ENCODE data around the gene INAFM2. TPM values are rescaled to one million over a fixed set of nuclear protein-coding genes. Genes with fewer than 3 reads are reported as not detected.

The INAFM2 gene
- total and polyA plus RNA-seq, 2 experiments from 2014 or later, result 186 to 217 TPM

- DNase-seq (ENCODE audit: low read depth in 1 of 2, low spot score in 1 of 2), result no peak
- no peak for TF ChIP-seq CTCF (IDR thresholded peaks at IDR 0.05; ENCODE audit: low read depth, low read length)
- Histone ChIP-seq H3K27ac (peak overlapping the region; percentile 63), H3K4me1 (ENCODE audit: low read depth) (peaks cover 28% of the 10 kb centered on the region), H3K9me3 (ENCODE audit: low read depth) (no peaks in the 10 kb centered on the region), H3K36me3 (no peaks in the 10 kb centered on the region), H3K27me3 (no peaks in the 10 kb centered on the region), H3K4me3 (no peak overlapping the region)
These were observed 3.1 kb upstream of the INAFM2 start for GRCh38 chr15:40320409-40320808.

- DNase-seq (ENCODE audit: low read depth in 1 of 2, low spot score in 1 of 2), result peak; percentile 76 to 77
These were observed 2.5 kb upstream of the INAFM2 start for GRCh38 chr15:40320931-40321371.

GRCh38 chr15:40322531-40323238, 807 bp upstream of the INAFM2 start:
- H3K27me3 ChIP-seq, result no peaks in the 10 kb centered on the region
- TF ChIP-seq CTCF (IDR thresholded peaks at IDR 0.05; ENCODE audit: low read depth, low read length), result no peak
- peak overlapping the region; percentile 94 for H3K27ac ChIP-seq
- H3K4me3 ChIP-seq, result peak overlapping the region; percentile 27
- no peaks in the 10 kb centered on the region for H3K9me3 ChIP-seq (ENCODE audit: low read depth)
- DNase-seq (ENCODE audit: low read depth in 1 of 2, low spot score in 1 of 2), result peak; percentile 62 to 72
- no peaks in the 10 kb centered on the region for H3K36me3 ChIP-seq
- H3K4me1 ChIP-seq (ENCODE audit: low read depth), result peaks cover 47% of the 10 kb centered on the region

More at GRCh38 chr15:40320931-40321371, 2.5 kb upstream of the INAFM2 start:
- no peaks in the 10 kb centered on the region for H3K9me3 ChIP-seq (ENCODE audit: low read depth)
- no peaks in the 10 kb centered on the region for H3K27me3 ChIP-seq
- H3K4me1 ChIP-seq (ENCODE audit: low read depth), result peaks cover 29% of the 10 kb centered on the region
- no peak overlapping the region for H3K4me3 ChIP-seq
- H3K27ac ChIP-seq, result peak overlapping the region; percentile 63
- no peaks in the 10 kb centered on the region for H3K36me3 ChIP-seq
- TF ChIP-seq CTCF (IDR thresholded peaks at IDR 0.05; ENCODE audit: low read depth, low read length), result peak; percentile 91

GRCh38 chr15:40323953-40324937, 753 bp downstream of the INAFM2 start:
- TF ChIP-seq CTCF (IDR thresholded peaks at IDR 0.05; ENCODE audit: low read depth, low read length), result no peak
- peaks cover 3% of the 10 kb centered on the region for H3K36me3 ChIP-seq
- H3K27me3 ChIP-seq, result no peaks in the 10 kb centered on the region
- no peak for DNase-seq (ENCODE audit: low read depth in 1 of 2, low spot score in 1 of 2)
- peak overlapping the region; percentile 92 for H3K4me3 ChIP-seq
- peak overlapping the region; percentile 99 for H3K27ac ChIP-seq
- peaks cover 62% of the 10 kb centered on the region for H3K4me1 ChIP-seq (ENCODE audit: low read depth)
- H3K9me3 ChIP-seq (ENCODE audit: low read depth), result no peaks in the 10 kb centered on the region

GRCh38 chr15:40325188-40325587, 1.7 kb downstream of the INAFM2 start:
- Histone ChIP-seq H3K4me3 (peak overlapping the region; percentile 92), H3K9me3 (ENCODE audit: low read depth) (no peaks in the 10 kb centered on the region), H3K27me3 (no peaks in the 10 kb centered on the region), H3K4me1 (ENCODE audit: low read depth) (peaks cover 66% of the 10 kb centered on the region), H3K36me3 (peaks cover 6% of the 10 kb centered on the region), H3K27ac (peak overlapping the region; percentile 99)
- TF ChIP-seq CTCF (IDR thresholded peaks at IDR 0.05; ENCODE audit: low read depth, low read length), result no peak
- peak in 1 of 2 donors; percentile 41 for DNase-seq (ENCODE audit: low read depth in 1 of 2, low spot score in 1 of 2)

Data from cardiac muscle cell (in vitro differentiated cells and primary cell).